Measurements from ENCODE around the gene MAP3K6.

Gene MAP3K6

GRCh38 chr1:27356619-27357280 is 10.0 kb downstream of the MAP3K6 start:
- no peak for DNase-seq (ENCODE audit: low read depth)

DNA sequence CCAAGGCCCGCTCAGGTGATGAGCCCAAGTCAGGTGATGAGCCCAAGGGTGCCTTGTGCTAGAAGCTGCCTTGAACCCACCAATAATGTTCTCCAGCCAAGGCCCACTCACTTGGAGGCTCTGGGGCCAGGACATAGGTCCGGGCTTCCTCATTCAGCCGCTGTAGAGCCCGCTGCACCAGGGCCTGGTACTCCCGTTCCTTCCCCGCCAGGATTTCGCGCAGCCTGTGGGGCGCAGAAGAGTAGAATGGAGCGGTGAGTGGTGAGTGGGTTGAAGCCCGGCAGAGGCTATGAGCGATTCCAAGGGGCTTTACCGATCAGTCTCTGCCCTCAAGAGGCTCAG is 10.5 kb downstream of the MAP3K6 start:
- no peak for DNase-seq (ENCODE audit: low read depth)

- no peak for DNase-seq (ENCODE audit: low read depth)
Measured at GRCh38 chr1:27355683-27356082, 11.1 kb downstream of the MAP3K6 start.

GRCh38 chr1:27353629-27354028 is 13.1 kb downstream of the MAP3K6 start:
- no peak for DNase-seq (ENCODE audit: low read depth)

DNA sequence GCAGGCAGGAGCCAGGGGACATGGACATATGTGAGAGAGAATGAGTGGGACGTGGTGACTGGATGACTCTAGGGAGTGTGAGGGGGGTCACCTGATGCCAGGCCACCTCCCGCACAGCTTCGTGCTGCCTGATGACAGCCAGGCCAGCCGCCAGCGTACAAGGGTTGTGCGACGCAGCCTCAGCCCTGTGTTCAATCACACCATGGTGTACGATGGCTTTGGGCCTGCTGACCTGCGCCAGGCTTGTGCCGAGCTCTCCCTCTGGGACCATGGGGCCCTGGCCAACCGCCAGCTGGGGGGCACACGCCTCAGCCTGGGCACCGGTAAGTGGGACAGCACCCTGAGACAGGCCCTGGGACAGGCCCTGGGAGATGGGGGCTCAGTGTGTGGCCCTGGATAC is 13.6 kb downstream of the MAP3K6 start:
- no peak for DNase-seq (ENCODE audit: low read depth)

- no peak for DNase-seq (ENCODE audit: low read depth)
Measured at GRCh38 chr1:27351541-27352107, 15.1 kb downstream of the MAP3K6 start.

- no peak for DNase-seq (ENCODE audit: low read depth)
Measured at GRCh38 chr1:27350663-27351540, 15.9 kb downstream of the MAP3K6 start.

DNA sequence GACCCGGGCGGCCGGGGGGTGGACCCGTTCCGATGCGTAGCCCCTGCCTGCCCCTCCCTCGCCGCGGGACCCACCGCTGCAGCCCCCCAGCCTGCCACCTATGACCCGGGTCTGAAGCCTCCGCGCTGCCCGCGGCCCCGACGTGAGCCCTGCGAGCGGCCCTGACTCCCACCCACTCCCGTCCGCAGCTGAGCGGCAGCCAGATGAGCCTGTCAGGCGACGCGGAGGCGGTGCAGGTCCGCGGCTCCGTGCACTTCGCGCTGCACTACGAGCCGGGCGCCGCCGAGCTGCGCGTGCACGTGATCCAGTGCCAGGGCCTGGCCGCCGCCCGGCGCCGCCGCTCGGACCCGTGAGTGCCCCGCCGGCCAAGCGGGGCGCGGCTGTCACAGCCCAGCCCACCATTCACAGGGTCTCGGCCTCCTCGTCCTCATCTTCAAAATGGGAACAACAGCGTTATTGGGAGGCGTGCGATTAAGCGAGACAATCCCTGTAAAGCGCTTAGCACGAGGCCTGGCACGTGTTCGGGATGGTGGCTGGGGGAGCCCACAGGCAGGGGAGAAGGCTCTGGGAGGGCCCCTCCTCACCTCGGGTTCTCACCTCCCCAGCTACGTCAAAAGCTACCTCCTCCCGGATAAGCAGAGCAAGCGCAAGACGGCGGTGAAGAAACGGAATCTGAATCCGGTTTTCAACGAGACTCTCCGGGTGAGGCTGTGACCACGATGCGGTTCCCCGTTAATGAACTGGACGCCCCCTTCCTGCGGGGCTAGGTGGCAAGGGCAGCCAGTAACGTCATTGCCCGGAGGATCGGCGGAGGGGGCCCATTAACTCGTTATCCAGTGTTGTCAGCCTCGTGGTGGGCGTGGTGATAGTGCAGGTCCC is 16.7 kb downstream of the MAP3K6 start:
- peak; percentile 21 for DNase-seq (ENCODE audit: low read depth)

GRCh38 chr1:27348861-27349783 is 17.6 kb downstream of the MAP3K6 start:
- no peak for DNase-seq (ENCODE audit: low read depth)

- no peak for DNase-seq (ENCODE audit: low read depth)
Measured at GRCh38 chr1:27346991-27347624, 19.7 kb downstream of the MAP3K6 start.

GRCh38 chr1:27346357-27346756 is 20.4 kb downstream of the MAP3K6 start:
- no peak for DNase-seq (ENCODE audit: low read depth)

- DNase-seq (ENCODE audit: low read depth) = no peak
Measured at GRCh38 chr1:27345272-27345671, 21.5 kb downstream of the MAP3K6 start.

DNA sequence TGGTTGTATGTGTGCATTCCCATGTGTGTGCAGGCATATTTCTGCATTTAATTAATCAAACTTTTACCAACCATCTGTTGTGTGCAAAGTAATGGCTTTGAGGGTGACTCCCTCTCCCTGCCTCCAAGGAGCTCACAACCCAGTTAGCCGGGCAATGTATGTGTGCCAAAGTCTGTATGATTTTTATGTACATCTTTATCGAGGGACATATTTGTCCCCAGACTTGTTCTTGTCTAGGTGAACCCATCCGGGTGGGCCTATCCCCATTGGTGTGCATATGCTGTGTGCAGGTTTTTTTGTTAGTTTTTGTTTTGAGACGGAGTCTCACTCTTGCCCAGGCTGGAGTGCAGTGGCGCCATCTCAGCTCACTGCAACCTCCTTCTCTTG is 23.1 kb downstream of the MAP3K6 start:
- DNase-seq (ENCODE audit: low read depth) = no peak

- no peak for DNase-seq (ENCODE audit: low read depth)
Measured at GRCh38 chr1:27342778-27343638, 23.8 kb downstream of the MAP3K6 start.

GRCh38 chr1:27342391-27342777 is 24.4 kb downstream of the MAP3K6 start:
- no peak for DNase-seq (ENCODE audit: low read depth)

GRCh38 chr1:27341525-27342252 is 25.1 kb downstream of the MAP3K6 start, which contains the start of gene SYTL1:
Gene SYTL1 (plus strand): TSS chr1:27342022. CDS start chr1:27345335, 3,313 bp downstream.
- no peak for DNase-seq (ENCODE audit: low read depth)

DNA sequence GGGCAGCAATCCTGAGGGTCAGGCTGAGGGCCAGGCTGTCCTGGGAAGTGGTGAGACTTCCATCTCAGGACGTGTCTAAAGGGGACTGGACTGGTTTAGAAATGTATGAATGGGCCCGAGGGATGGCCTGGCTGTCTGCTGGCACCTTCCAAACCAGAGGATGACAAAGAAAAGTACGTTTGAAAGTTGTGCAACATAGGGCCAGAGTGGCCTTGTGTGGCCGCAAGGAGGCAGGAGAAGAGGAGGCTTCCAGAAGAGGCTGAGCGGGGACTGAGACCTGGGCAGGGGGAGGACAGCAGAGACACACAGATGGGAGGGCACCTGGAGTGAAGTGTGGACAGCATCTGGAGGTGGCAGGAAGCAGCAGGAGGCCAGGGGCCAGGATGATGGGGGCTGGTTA is 27.5 kb downstream of the MAP3K6 start:
- no peak for DNase-seq (ENCODE audit: low read depth)

- no peak for DNase-seq (ENCODE audit: low read depth)
Measured at GRCh38 chr1:27338751-27339150, 28.0 kb downstream of the MAP3K6 start.

DNA sequence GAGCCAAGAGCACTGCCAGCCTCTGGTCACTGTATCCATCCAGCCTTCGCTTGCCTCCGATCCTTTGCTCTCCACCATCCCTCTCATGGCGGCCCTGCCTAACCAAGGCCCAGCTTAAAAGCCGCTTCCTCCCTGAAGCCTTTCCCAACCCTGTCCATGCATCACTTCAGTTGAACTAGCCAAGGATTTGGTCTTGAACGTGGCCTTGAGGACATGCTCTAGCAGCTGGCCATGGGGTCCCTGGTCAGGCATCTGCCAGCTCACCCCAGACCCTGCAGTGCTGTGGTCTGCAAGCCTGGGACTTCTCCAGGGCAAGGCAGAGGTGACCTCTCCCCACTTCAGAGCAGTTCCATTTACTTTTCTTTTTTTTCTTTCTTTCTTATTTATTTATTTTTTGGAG is 30.0 kb downstream of the MAP3K6 start:
- DNase-seq (ENCODE audit: low read depth) = no peak
